IMR-90 (cell line): ENCODE measurements around the gene NOL9. TPM values are rescaled to one million over a fixed set of nuclear protein-coding genes. Genes with fewer than 3 reads are reported as not detected.
A peak's percentile ranks its signal among the peaks of the same experiment; 100 is the strongest.

Experiments
- ATAC-seq: fragments of 200-7000 bp; cut with Tn5 transposase; 2 replicates; pipeline ENCODE4 v1.9.1; 2020; ENCODE audit warnings: low read depth, mild to moderate bottlenecking, moderate library complexity
- BruUV-seq: library from RNA; stranded (reverse); fragments of 400-500 nt; replicated peaks from 2 replicates; lab custom pipeline; 2021; lab: Mats Ljungman, UMichigan
- CTCF ChIA-PET: fragments of 300-600 bp; formaldehyde crosslinking; extraction: SDS; loops from one replicate; lab custom pipeline; 2021; ENCODE audit warnings: antibody characterized with exemption; lab: Yijun Ruan, JAX
- POLR2A ChIA-PET: fragments of 300-600 bp; sonication (Branson Sonifier 250); formaldehyde crosslinking; loops from one replicate; lab custom pipeline; 2022; ENCODE audit warnings: antibody characterized with exemption; ENCODE audit not compliant: unreplicated experiment; lab: Charles Lee
- DNase-seq: peaks from one replicate; pipeline ENCODE4 v3.0.0; 2013
- H2AFZ ChIP-seq: replicated peaks from 2 replicates; pipeline ENCODE3; 2013; ENCODE audit warnings: low read length, mild to moderate bottlenecking; ENCODE audit not compliant: poor library complexity
- H2AK5ac ChIP-seq: 2 replicates; pipeline ENCODE4 v1.6.1; 2013; ENCODE audit warnings: low read depth, low read length, inconsistent platforms
- H2AK9ac ChIP-seq: replicated peaks from 2 replicates; pipeline ENCODE3; 2013; ENCODE audit warnings: mild to moderate bottlenecking, low read depth, low read length, moderate library complexity; ENCODE audit not compliant: poor library complexity
- H2BK120ac ChIP-seq: 2 replicates; pipeline ENCODE4 v1.6.1; 2013; ENCODE audit warnings: low read depth, low read length, inconsistent platforms
- H2BK15ac ChIP-seq: 3 replicates; pipeline ENCODE4 v1.6.1; 2013; ENCODE audit warnings: low read depth, low read length, inconsistent platforms
- H2BK20ac ChIP-seq: 2 replicates; pipeline ENCODE4 v1.6.1; 2013; ENCODE audit warnings: low read depth, mild to moderate bottlenecking, inconsistent platforms, low read length, moderate library complexity
- H2BK5ac ChIP-seq: 2 replicates; pipeline ENCODE4 v1.6.1; 2013; ENCODE audit warnings: mild to moderate bottlenecking, low read depth, low read length, inconsistent platforms; ENCODE audit not compliant: poor library complexity, severe bottlenecking
- H3K14ac ChIP-seq: replicated peaks from 2 replicates; pipeline ENCODE4 v1.6.1; 2013; ENCODE audit warnings: low read depth, low read length, inconsistent platforms
- H3K18ac ChIP-seq: 2 replicates; pipeline ENCODE4 v1.6.1; 2013; ENCODE audit warnings: low read depth, low read length, control low read depth
- H3K23ac ChIP-seq: 2 replicates; pipeline ENCODE4 v1.6.1; 2013; ENCODE audit warnings: low read depth, low read length, inconsistent platforms
- H3K27ac ChIP-seq: 2 replicates; pipeline ENCODE4 v1.5.1; 2013; ENCODE audit warnings: mild to moderate bottlenecking, control low read depth, low read length; ENCODE audit not compliant: insufficient read depth
- H3K27me3 ChIP-seq: 2 replicates; pipeline ENCODE4 v1.6.1; 2013; ENCODE audit warnings: low read length; ENCODE audit not compliant: control insufficient read depth, insufficient read depth
- H3K36me3 ChIP-seq: 2 replicates; pipeline ENCODE4 v1.6.1; 2013; ENCODE audit warnings: low read length, mixed read lengths; ENCODE audit not compliant: control insufficient read depth, insufficient read depth
- H3K4ac ChIP-seq: 2 replicates; pipeline ENCODE4 v1.6.1; 2013; ENCODE audit warnings: low read depth, low read length, inconsistent platforms
- H3K4me1 ChIP-seq: 2 replicates; pipeline ENCODE4 v1.6.1; 2013; ENCODE audit warnings: low read length, mixed read lengths; ENCODE audit not compliant: control insufficient read depth, insufficient read depth
- H3K4me2 ChIP-seq: 2 replicates; pipeline ENCODE4 v1.6.1; 2013; ENCODE audit warnings: low read depth, mild to moderate bottlenecking, control low read depth, low read length, moderate library complexity
- H3K4me3 ChIP-seq: 2 replicates; pipeline ENCODE4 v1.5.1; 2013; ENCODE audit warnings: low read depth, mild to moderate bottlenecking, control low read depth, low read length, moderate library complexity; ENCODE audit not compliant: insufficient read depth
- H3K56ac ChIP-seq: 2 replicates; pipeline ENCODE4 v1.6.1; 2013; ENCODE audit warnings: low read length, inconsistent platforms; ENCODE audit not compliant: insufficient read depth; ENCODE audit errors: extremely low read depth
- H3K79me1 ChIP-seq, 2 experiments: 2 replicates each; pipeline ENCODE4 v1.6.1; 2013; ENCODE audit warnings: low read length in 2 of 2, inconsistent platforms in 1 of 2, low read depth in 1 of 2
- H3K9ac ChIP-seq: 2 replicates; pipeline ENCODE4 v1.6.1; 2013; ENCODE audit warnings: low read depth, low read length, control low read depth
- H3K9me1 ChIP-seq: 2 replicates; pipeline ENCODE4 v1.6.1; 2013; ENCODE audit warnings: low read length, inconsistent platforms; ENCODE audit not compliant: insufficient read depth
- H3K9me3 ChIP-seq: 2 replicates; pipeline ENCODE4 v1.6.1; 2013; ENCODE audit warnings: low read length; ENCODE audit not compliant: control insufficient read depth, insufficient read depth
- H4K20me1 ChIP-seq: 2 replicates; pipeline ENCODE4 v1.6.1; 2013; ENCODE audit warnings: low read length, inconsistent platforms; ENCODE audit not compliant: insufficient read depth
- H4K5ac ChIP-seq: 2 replicates; pipeline ENCODE4 v1.6.1; 2013; ENCODE audit warnings: mild to moderate bottlenecking, low read depth, low read length, control low read depth
- H4K8ac ChIP-seq, 2 experiments: 2 replicates each; pipeline ENCODE4 v1.6.1; 2013; ENCODE audit warnings: low read depth in 2 of 2, low read length in 2 of 2, control low read depth in 1 of 2, inconsistent platforms in 1 of 2
- H4K91ac ChIP-seq: 2 replicates; pipeline ENCODE4 v1.6.1; 2013; ENCODE audit warnings: low read depth, low read length, inconsistent platforms; ENCODE audit not compliant: insufficient read depth
- BHLHE40 ChIP-seq: fragments of 150-350 bp; IDR thresholded peaks from 2 replicates; pipeline ENCODE4 v1.6.1; 2016; ENCODE audit warnings: mild to moderate bottlenecking, low read depth, low read length
- CEBPB ChIP-seq: IDR thresholded peaks from 2 replicates; pipeline ENCODE4 v1.6.1; 2012; ENCODE audit warnings: low read depth, low read length, improper control_type of control experiment
- CHD1 ChIP-seq: IDR thresholded peaks from 2 replicates; pipeline ENCODE4 v1.6.1; 2012; ENCODE audit warnings: low read depth, low read length, improper control_type of control experiment
- CTCF ChIP-seq: conservative IDR thresholded peaks from 2 replicates; pipeline ENCODE4 v1.5.1; 2012; ENCODE audit warnings: mild to moderate bottlenecking, low read depth, low read length, improper control_type of control experiment
- ELK1 ChIP-seq: fragments of 150-350 bp; IDR thresholded peaks from 2 replicates; pipeline ENCODE4 v1.6.1; 2016; ENCODE audit warnings: low read depth, mild to moderate bottlenecking, low read length, moderate library complexity, borderline replicate concordance
- FOS ChIP-seq: fragments of 150-350 bp; IDR thresholded peaks from 2 replicates; pipeline ENCODE4 v1.6.1; 2016; ENCODE audit warnings: low read depth, low read length
- MAFK ChIP-seq: IDR thresholded peaks from 2 replicates; pipeline ENCODE4 v1.6.1; 2012; ENCODE audit warnings: low read depth, low read length, improper control_type of control experiment
- MAZ ChIP-seq: IDR thresholded peaks from 2 replicates; pipeline ENCODE4 v1.6.1; 2012; ENCODE audit warnings: low read depth, mild to moderate bottlenecking, low read length, improper control_type of control experiment, moderate library complexity, borderline replicate concordance
- NFE2L2 ChIP-seq: fragments of 150-350 bp; IDR thresholded peaks from 2 replicates; pipeline ENCODE4 v1.6.1; 2016; ENCODE audit warnings: low read depth, mild to moderate bottlenecking, low read length
- POLR2A ChIP-seq: IDR thresholded peaks from 2 replicates; pipeline ENCODE4 v1.6.1; 2012; ENCODE audit warnings: mild to moderate bottlenecking, low read depth, low read length
- RAD21 ChIP-seq: IDR thresholded peaks from 2 replicates; pipeline ENCODE4 v1.6.1; 2012; ENCODE audit warnings: low read length, improper control_type of control experiment
- RCOR1 ChIP-seq: IDR thresholded peaks from 2 replicates; pipeline ENCODE4 v1.6.1; 2012; ENCODE audit warnings: mild to moderate bottlenecking, low read length, improper control_type of control experiment; ENCODE audit not compliant: insufficient replicate concordance
- RFX5 ChIP-seq: IDR thresholded peaks from 2 replicates; pipeline ENCODE4 v1.8.0; 2012; ENCODE audit warnings: low read depth, mild to moderate bottlenecking, low read length, moderate library complexity
- SMC3 ChIP-seq: fragments of 150-350 bp; IDR thresholded peaks from 2 replicates; pipeline ENCODE4 v1.6.1; 2016; ENCODE audit warnings: low read depth, mild to moderate bottlenecking, antibody characterized with exemption, low read length, moderate library complexity
- USF2 ChIP-seq: fragments of 150-350 bp; IDR thresholded peaks from 2 replicates; pipeline ENCODE4 v1.6.1; 2017; ENCODE audit warnings: mild to moderate bottlenecking, antibody characterized with exemption, low read length, low read depth
- WGBS, 2 experiments: methylation state at CpG; one replicate each; pipeline versions ENCODE4 v1.1.5 to v1.1.7; 2013; ENCODE audit warnings: missing lambda C conversion rate in 2 of 2; ENCODE audit not compliant: insufficient read length in 1 of 2; ENCODE audit errors: extremely low coverage in 2 of 2; 5-methylcytosine and 5-hydroxymethylcytosine counted together
- dilution Hi-C: fragments of 300-500 bp; cut with HindIII; formaldehyde crosslinking; loops from one replicate; pipeline ENCODE4 v1.14.3; 2018; ENCODE audit warnings: low sequenced_read_pairs; ENCODE audit not compliant: unreplicated experiment
- in situ Hi-C: fragments of 300-500 bp; cut with MboI; formaldehyde crosslinking; loops from 3 replicates; pipeline ENCODE4 v1.14.3; 2019; ENCODE audit warnings: low sequenced_read_pairs, inconsistent platforms, mixed read lengths
- intact Hi-C: fragments of 100-400 bp; cut with micrococcal nuclease; formaldehyde crosslinking; loops from 2 replicates; pipeline ENCODE4 v1.10.0; 2022
- polyA plus RNA-seq, 3 experiments: library from polyadenylated mRNA; depleted of rRNA; stranded (reverse); fragments of >200 nt; gene quantifications; 2 replicates each; pipeline ENCODE4 v1.2.3, GENCODE V29; 2012; ENCODE audit warnings: low replicate concordance in 1 of 3
- total RNA-seq: library from RNA; depleted of rRNA; stranded (reverse); fragments of >200 nt; gene quantifications from 2 replicates; pipeline ENCODE4 v1.2.3, GENCODE V29; 2012

Gene NOL9
- total and polyA plus RNA-seq, 2 of the 4 experiments (the other 2 are of a cell fraction), result 13.0 to 19.2 TPM

GRCh38 chr1:6570987-6571386 is 16.7 kb upstream of the NOL9 start:
- no peak overlapping the region for H3K9ac ChIP-seq
- no peaks in the 10 kb centered on the region for H4K20me1 ChIP-seq
- H2BK5ac ChIP-seq, result no peak overlapping the region
- intact Hi-C loops (no loop called here), dilution Hi-C loops (no loop called here), in situ Hi-C loops (no loop called here)
- WGBS, 2 experiments, result 41% methylated on average over 4 of the region's 5 CpGs; no CpG with 5 or more reads in 1 of the 2 experiments
- no peaks in the 10 kb centered on the region for H3K4me1 ChIP-seq
- no peak overlapping the region for H2AK5ac ChIP-seq
- ChIA-PET CTCF (no interaction called here), POLR2A (no interaction called here)
- no peak overlapping the region for H4K5ac ChIP-seq
- TF ChIP-seq USF2 (no peak), RCOR1 (no peak), CTCF (no peak), MAFK (no peak), FOS (no peak), MAZ (no peak), BHLHE40 (no peak), CEBPB (no peak), RAD21 (no peak), NFE2L2 (no peak), ELK1 (no peak), CHD1 (no peak), SMC3 (no peak), POLR2A (no peak), RFX5 (no peak)
- H3K4ac ChIP-seq, result no peak overlapping the region
- no peak overlapping the region for H3K4me3 ChIP-seq
- peaks cover 29% of the 10 kb centered on the region for H3K27me3 ChIP-seq
- H2AFZ ChIP-seq, result peak overlapping the region; percentile 21
- no peak overlapping the region for H3K56ac ChIP-seq
- no peak overlapping the region for H3K18ac ChIP-seq
- no peak overlapping the region for H2BK120ac ChIP-seq
- peaks cover 10% of the 10 kb centered on the region for H3K9me3 ChIP-seq
- no peaks in the 10 kb centered on the region for H3K79me1 ChIP-seq
- H3K27ac ChIP-seq, result no peak overlapping the region
- BruUV-seq, result no TSS peak
- ATAC-seq (no peak), DNase-seq (no peak)
- H3K36me3 ChIP-seq, result no peaks in the 10 kb centered on the region
- H4K8ac ChIP-seq, result no peak overlapping the region
- H3K4me2 ChIP-seq, result no peak overlapping the region
- no peaks in the 10 kb centered on the region for H3K9me1 ChIP-seq
- no peak overlapping the region for H3K14ac ChIP-seq
- H2BK20ac ChIP-seq, result no peak overlapping the region
- H2BK15ac ChIP-seq, result no peak overlapping the region
- H4K91ac ChIP-seq, result no peak overlapping the region
- no peak overlapping the region for H2AK9ac ChIP-seq
- H3K23ac ChIP-seq, result no peak overlapping the region
